ENCODE data around the gene CYSTM1.

The CYSTM1 gene, protein sequence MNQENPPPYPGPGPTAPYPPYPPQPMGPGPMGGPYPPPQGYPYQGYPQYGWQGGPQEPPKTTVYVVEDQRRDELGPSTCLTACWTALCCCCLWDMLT

DNA sequence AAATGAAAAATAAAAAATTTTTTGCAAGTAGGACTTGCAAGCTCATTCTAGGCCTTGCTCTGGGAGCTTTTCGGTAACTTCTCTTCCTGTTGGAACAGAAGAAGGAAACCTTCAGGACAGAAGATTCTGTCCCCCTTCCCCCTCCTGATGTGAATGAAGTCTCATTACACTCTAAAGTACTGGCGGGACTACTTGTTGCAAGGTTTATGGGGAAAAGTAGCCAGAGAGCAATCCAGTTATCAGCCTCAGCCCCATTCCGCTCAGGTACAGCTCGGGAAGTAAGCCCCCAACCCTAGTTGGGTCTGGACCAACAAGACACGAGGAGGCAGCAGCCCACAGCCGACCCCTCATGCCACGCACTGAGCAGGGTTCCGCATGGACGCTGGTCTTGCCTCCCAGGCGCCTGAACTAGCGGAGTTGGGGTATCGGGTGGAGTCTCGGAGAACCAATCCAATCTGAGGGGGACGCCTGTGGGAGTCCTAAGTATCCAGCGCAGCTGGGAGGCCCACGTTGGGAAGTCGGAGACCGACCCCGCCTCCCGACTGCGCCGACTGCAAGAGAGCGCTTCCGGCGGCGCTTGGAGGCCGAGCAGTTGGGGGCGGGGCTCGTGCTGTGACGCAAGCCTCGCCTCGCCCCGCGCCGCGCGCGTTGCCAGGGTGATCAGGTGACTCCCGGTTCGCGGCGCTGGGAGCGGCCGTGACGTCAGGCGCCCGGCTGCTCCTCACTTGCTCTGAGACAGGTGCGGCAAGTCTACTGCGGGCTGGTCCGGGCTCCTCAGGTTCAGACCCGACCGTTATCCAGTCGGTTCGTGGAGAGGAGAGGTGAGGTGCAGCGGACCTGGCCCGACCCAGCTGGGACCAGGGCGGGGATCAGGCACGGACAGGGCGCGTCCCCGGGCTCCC is at the start of gene CYSTM1:
TSS of gene CYSTM1 (plus strand) at position 724 of the 902 bp plus-strand sequence. CDS start 19,278 bp downstream, outside the sequence.
- DNase-seq (ENCODE audit: low read depth in 2 of 2): peak; percentile 90 to 92

DNA sequence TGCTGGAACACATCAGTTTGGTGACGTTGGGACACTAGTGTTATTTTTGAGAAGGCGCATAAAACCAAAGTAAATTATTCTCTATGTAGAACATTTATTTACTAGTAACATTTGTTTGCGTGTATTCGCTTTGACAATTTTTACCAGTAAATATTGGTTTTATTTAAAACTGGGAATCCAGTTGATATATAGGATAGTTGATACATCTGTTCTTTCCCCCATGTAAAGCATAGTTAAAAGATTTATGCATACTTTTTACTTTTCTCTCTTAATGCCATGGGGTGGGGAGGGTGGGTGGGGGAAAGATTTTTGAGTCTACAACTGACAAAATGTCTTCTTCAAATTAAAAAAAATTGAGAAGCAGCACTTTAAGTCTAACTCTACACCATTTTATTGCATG is 49.4 kb upstream of the CYSTM1 start, which contains the start of gene IGIP:
TSS of gene IGIP (plus strand) at position 301 of the 400 bp plus-strand sequence. CDS start 2,540 bp downstream, outside the sequence.
- no peak for DNase-seq (ENCODE audit: low read depth in 2 of 2)

DNA sequence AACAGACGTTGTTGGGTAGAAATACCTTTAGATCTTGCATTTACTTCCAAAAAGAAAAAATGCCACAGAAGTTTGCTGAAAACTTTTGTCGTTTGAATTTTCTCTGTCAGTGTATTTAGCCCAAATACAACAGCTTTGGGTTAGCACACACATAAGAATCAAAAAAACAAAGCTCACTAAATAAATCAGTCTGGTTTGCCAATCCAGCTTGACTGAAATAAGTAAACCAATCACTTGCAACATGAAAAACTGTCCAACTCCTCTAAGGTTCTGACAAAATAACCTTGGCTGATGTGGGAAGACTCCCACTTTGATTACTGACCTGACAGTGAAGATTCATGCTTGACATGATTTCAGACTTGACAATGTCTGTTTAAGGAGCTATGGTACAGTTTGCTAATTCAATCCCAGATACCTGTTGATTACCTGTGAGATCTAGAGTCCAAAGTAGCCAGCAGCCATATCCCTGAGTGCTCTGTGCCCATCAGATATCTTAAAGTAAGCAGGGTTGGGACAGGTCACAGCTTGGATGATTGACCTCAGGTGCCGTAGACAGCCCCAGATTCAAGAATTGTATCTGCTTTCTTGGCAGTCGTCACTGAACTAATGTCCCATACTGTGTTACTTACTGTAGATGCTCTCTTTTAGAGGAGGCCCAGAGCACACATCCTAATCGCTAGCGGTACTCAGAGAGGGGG is 48.5 kb upstream of the CYSTM1 start:
- no peak for DNase-seq (ENCODE audit: low read depth in 2 of 2)

DNA sequence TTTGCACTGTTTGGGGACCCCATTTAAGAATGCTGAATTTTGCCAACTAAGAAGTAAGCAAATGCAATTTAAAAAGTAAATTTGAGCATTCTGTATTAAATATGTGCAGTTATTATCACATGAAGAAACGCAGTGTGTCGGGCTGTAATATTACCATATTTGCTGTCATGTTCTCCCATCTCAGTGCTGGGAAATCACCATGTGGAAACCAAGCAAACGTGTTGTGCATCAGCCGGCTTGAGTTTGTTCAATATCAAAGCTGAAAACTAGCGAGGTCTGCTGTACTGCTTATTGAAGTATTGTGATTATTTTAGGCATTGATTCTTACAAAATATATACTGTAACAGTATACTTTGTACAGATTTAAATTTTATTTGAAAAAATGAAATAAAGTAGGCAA is 46.6 kb upstream of the CYSTM1 start:
- DNase-seq (ENCODE audit: low read depth in 2 of 2): no peak

DNA sequence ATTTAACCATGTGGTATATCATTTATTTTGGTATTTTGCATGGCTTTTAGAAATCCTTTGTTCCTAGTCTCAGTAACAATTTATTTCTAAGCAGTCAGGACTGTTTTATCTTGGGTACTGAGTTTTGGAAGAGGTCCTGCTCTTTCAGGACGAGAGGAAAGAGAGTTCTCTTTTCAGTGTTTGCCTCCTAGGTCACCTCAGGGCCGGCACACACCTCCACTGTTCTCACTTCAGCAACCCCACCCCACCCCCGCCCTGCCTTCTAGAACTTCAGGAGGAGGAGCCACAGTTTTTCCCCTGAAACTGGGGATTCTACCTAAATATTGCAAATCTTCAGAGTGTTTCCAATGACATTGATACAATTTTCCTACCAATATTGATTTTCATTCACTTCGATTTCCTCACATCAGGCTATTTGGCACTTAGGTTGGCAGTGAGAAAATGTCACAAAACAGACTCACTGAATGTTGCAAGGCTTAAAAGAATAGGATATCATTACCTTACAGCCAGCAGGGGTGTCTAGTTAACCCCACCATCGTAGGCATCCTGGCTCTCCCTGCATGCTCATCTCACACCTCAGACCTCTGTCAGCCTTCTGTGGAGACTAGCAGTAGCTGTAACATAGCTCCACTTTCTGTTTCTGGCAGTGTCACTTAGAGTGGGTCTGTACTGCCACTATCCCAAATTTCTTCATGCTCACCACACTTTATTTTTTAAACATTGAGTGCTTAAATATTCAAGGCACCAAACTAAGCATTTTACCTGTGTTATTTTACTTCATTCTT is 43.8 kb upstream of the CYSTM1 start:
- DNase-seq (ENCODE audit: low read depth in 2 of 2): no peak

DNA sequence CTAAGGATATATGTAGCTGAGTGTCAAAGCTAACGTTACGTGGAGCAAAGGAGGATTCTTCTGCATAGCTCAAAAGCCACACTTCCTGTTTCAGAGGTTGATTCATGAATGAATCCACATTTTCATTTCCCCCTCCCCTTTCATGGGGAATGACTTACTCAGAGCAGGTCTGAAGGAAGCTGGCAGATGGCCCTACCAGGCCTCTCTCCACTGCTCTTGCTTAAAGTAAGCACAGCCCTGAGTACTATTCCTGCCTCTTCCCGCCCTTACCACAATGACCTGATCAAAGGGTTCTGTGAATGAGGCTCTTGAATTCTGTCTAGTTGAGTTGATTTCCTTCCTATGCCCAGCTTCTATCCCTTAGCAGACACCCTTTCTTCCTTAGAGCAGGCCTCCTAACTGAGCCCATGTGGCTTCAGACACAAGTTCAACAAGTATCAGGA is 43.0 kb upstream of the CYSTM1 start:
- DNase-seq (ENCODE audit: low read depth in 2 of 2): no peak

DNA sequence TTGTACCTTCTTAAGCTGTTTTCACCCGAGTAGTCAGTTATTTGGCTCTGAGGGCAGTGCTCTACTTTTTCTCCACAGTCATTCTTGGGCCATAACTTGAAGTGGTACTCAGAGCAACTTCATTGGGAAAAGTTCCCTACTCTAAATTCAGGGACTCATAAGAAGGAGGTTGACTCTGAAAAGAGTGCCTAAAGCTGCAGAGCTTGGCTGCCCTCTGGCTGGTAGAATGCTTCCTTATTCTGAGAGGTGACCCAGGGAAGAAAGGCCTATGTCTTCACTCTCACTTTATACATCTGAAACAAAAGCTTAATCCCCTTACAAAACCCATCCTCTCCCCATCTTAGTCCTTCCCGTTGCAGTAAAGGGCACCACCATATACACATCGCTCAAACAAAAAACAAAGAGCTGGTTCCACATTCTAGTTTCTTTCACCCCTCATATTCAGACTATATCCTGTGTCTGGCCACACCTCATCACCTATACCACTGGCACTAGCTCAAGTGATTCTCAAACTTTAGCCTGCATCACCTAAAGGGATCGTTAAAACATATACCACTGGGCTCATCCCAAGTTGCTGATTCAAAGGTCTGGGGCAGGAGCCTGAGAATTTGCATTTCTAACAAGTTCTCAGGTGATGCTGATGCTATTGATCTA is 41.3 kb upstream of the CYSTM1 start:
- DNase-seq (ENCODE audit: low read depth in 2 of 2): no peak

DNA sequence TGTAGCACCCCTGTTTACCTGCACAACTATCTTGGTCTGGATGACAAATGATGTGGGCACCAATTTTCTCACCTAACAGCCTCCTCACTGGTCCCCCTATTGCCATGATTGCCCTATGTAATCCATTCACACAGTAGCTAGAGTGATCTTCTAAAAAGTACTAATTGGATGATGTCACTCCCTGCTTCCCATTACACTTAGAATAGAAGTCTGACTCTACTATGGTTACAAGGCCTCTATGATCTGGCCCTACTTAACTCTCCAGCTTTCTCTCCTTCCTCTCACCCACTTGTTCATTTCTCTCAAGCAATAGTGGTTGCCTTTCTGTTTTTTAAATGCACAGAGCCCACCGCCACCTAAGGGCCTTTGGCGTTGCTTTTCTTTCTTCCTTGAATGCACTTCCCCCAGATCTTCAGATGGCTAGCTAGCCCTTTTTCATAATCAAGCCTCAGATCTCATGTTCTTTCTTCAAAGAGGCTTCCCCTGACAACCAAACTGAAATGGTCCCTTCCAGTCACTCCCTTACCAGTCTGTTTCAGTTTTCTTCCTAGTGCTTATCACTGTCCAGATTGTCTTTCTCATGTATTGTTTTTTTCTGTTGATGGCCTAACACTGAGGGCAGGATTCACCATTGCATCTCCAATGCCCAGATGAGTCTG is 40.6 kb upstream of the CYSTM1 start:
- no peak for DNase-seq (ENCODE audit: low read depth in 2 of 2)

DNA sequence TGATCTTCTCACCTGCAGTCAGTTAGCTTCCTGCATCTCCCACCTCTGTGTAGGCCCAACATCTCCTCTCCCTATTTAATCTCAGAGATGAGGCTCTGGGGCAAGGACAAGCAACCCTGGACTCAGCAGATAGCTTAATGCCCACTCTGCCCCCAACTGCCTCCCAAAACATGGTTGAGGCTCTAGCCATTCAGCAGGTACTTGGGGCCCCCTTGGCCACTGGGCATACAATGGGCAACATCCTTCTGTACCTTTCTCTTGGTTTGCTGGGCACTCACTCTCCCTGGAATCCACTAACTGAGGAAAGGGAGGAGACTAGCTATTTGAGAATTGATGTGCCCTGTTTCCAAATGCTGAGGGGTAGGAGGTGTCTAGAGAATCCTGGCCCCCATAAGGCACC is 39.9 kb upstream of the CYSTM1 start:
- DNase-seq (ENCODE audit: low read depth in 2 of 2): no peak

DNA sequence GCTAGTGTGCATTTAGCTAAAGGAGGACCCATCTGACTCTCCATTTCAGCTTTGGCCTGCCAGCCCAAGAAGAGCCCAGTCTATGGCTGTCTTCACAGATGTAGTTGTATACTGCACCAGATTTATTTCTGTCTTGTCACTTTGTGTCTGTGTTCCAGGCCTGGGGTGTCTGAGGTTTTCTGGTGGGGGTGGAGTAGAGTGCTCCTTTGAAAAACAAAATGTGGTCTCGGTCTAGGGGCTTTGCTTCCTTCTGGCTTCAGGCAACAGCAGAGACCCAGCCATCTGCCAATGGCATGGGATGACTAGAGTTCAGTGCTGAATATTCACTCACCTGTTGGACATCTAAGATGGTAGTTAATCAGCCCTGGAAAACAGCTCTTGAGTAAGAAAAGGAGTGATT is 38.4 kb upstream of the CYSTM1 start:
- no peak for DNase-seq (ENCODE audit: low read depth in 2 of 2)

DNA sequence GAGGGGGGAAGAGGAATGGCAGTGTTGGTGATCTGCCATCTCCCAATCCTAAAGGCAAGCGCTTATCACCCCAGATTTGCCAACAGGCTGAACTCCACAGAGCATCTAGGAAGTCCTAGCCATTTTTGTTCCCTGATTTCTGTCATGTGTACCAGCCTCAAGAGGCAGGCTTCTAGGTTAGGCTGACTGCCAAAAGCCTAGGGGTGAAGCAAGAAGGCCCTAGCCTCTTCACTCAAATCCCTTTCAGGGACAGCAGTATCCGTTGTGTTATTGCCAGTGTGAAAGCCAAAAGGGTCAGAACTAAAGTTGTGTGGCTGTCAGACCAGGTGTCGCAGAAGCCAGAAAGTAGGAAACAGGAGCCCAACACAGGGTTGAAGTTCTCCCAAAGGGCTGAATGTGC is 34.6 kb upstream of the CYSTM1 start:
- no peak for DNase-seq (ENCODE audit: low read depth in 2 of 2)

DNA sequence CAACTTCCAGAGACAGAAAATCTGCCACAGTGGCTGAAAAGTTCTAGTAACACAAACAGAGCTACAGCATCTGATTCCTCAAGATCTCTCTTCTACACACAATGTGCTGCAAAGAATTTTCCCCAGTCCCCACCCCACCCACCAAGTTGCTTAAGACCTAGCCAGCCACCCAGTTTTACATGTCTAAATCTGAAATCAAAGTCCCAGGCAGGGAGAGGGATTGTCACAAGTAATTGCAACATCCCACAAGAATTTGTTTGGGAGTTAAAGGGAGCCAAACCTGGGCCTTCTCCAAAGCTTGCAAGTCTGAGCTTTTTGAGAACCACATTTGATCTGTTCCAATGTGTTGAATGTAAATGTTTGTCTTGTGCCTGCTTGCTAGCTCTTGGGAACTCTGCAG is 33.7 kb upstream of the CYSTM1 start:
- no peak for DNase-seq (ENCODE audit: low read depth in 2 of 2)

DNA sequence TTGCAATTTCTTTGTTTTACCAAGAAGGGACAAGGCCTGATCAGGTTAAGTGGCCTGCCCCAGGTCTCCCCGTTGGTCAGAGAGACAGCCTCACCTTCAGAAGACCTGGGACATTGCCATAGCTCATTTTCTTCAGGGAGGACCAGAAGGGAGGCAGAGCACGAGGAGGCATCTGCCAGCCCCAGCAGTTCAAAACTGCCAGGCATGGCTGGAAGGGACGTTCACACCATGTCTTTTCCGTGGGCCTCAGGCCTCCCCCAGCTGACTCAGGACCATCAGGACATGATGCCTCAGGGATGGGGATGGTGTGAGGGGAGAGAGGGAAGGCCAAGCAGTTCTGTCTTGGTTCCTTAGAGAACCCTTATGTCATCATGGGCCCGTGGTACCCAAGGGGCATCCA is 32.7 kb upstream of the CYSTM1 start:
- DNase-seq (ENCODE audit: low read depth in 2 of 2): no peak

DNA sequence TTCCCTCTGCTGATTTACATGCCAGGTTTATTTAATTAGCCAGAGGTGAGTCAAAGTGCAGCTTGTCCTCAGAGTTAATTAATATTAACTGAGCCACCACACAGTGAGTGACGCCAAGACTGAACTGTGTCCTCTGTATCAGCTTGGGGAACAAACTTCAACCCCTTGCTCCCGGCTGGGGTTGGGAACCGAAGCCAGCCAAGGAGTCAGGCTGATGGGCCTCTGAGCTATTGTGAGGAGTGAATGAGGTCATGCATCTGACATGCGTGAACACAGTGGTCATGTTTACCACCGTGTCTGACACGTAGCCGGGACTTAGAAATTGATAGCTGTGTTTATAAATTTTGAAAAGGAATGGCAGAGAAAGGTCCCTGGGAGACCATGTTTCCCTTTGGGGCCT is 32.1 kb upstream of the CYSTM1 start:
- no peak for DNase-seq (ENCODE audit: low read depth in 2 of 2)

DNA sequence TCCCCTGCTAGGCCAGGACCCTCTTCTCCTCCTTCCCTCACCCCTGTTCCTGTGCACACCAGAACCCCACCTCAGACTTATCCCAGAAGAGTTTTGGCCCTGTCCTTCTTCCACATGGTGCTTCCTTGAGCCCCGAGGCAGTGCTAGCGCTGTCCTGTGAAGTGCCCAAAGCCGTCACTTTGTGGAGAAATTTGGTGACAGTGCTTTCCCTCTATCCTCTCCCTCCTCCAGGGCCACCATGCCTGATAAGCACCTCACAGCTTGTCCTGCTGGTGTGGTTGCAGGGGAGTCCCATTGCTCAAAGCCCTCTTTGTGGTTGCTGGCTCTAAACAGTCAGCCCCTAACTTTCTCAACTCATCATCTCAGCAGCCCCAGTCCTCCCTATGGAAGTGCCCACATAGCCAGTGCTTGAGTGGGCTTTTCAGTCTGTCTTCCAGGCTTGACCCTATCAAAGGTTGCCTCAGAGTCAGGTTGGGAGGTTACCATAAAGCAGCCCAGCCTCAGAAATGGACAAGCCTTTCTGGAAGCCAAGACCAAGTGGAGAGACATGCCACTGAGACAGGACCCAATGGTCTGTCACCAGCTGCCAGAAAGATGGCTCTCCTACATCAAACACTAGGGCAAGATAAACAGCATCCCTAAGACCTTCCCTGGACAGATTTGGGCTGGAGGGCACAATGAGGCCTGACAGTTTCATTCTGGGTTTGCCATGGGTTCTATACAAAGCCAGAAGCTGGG is 31.3 kb upstream of the CYSTM1 start:
- DNase-seq (ENCODE audit: low read depth in 2 of 2): no peak

DNA sequence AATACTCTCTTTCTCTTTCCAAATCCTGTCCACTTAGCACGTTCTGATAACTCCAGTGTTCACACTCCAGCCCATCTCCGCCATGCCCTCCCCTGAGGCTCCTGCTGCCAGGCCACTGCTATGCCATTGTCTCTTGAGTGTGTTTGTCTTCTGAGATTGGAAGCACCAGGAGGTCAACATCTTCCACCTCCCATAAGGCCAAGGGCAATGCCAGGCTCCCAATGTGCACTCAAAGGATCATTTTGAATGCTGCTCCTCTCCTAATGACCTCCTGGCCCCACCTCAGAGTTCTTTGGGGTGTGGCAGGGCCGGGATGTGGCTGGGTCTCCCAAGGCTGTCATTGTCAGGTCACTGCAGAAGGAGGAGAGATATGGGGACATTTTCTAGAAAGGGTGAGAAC is 29.7 kb upstream of the CYSTM1 start:
- no peak for DNase-seq (ENCODE audit: low read depth in 2 of 2)

DNA sequence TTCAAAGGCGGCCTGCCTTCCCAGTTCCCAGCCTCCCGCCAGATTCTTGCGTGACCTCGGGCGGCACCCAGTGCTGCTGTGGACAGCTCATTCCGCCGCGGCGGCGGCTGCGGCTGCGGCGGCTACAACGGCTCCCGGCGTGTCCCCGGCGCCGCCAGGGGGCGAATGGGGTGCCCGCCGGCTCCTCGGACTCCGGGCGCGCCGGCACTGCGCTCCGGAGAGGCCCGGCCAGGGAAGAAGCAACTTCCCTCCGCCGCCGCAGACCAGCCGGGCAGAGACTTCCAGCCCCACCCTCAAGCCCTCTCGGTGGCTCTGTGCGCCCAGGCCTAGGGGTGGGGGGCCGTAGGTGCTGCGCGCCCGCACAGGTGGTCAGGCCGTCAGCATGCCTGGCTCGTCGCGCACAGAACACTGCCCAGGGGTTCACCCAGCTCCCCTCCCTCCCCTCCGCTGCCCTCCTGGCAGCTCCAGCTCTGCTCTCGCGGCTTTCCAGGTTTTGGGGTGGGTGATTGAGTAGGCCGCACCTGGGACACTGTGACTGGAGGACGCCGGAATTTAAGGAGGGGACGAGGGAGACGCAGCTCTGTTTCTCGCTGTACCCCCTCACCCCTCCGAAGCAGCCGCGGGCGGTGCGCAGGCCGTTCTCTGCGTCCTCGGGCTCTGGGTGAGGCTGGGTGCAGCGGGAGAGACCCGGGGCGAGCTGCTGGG is 29.0 kb upstream of the CYSTM1 start:
- DNase-seq (ENCODE audit: low read depth in 2 of 2): peak; percentile 10 to 14

DNA sequence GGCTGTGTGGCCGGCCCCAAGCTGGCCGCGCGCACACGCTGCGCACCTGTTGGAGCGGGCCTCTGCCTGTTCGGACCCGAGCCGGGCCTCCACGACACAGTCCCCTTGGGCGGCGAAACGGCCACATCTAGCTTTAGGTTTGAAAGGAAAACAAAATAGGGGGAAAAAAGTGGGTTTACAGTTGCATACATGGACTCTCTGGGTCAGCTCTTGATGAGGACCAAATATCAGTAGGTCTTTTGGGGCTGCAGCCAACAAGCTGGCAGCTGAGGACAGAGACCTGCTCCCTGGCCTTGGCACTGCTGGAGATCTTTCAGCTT is 28.5 kb upstream of the CYSTM1 start:
- no peak for DNase-seq (ENCODE audit: low read depth in 2 of 2)

DNA sequence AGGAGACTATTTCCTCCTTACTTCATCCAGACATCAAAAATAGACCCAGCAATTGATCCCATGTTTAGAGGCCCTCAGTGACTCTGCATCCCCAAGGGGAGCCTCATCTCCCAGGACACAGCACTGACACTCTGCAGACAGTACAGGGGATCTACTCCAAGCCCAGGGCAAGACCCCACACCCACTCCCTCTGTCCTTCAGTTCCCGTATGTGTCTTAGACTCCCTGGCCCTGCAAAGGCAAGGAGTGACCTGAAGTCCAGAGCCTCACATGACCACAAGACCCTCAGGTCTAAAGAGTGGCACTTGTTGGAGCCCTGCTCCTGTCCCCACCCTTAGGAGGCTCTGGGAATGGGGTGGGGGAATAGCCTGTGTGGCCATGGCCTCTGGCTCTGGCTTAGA is 27.5 kb upstream of the CYSTM1 start:
- DNase-seq (ENCODE audit: low read depth in 2 of 2): no peak

DNA sequence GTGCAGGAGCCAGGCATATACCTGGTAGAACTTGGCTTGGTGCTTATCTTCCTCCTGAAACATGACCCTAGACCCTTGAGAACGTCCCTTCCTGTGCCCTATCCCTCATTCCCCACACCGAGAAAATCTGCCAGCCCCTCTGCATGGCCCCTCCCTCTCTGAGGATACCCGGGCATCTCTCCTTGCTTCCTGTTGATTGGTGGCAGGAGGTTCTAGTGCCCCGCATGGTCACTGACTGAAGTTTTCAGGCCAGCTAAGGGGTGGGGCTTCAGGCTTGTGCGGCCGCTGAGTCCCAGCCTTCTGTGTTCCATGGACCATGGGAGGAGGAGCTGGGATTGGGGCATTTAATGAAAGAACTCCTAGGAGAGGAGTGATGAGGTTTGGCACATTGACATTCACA is 26.5 kb upstream of the CYSTM1 start:
- no peak for DNase-seq (ENCODE audit: low read depth in 2 of 2)

Measured in stimulated activated CD8-positive, alpha-beta memory T cell treated with anti-CD3 and anti-CD28 coated beads, Interleukin-2, amount 100 ng/mL, for 1 hour (primary cell).